ENCODE results near the gene MAP6.

DNA sequence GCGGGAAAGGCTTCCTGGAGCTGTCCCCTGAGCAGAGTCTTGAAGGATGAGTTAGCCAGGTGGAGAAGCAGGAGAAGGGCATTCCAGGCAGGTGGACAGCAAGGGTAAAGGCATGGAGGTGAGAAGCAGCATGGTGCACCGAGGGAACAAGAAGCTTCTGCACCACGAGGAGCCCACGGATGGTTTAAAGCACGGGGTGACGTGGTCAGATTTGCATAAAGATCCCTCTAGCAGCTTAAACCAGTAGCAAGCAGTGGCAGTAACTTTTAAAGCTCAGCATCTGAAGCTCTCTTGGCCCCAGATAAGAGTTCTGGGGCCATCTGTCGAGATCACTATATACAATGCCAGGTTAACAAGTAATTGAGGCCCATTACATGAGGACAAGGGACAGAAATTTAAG, 69.9 kb downstream of the MAP6 start:
- no peak for TF ChIP-seq POLR2A (IDR thresholded peaks at IDR 0.05)
- TF ChIP-seq CTCF (IDR thresholded peaks at IDR 0.05): no peak
- no peak for TF ChIP-seq POLR2AphosphoS5 (IDR thresholded peaks at IDR 0.05; ENCODE audit: insufficient read depth in 1 of 2, low read depth in 1 of 2)
